B cell (primary cell): ENCODE measurements around the gene KSR1. TPM values are rescaled to one million over a fixed set of nuclear protein-coding genes. Genes with fewer than 3 reads are reported as not detected.
"Not testable (repeated sequence)": the region's sequence is repeated elsewhere in the genome, so short reads cannot be mapped to it uniquely, and the experiment has no call there.

Experiments used
- ATAC-seq: fragments of 200-7000 bp; cut with Tn5 transposase; one replicate; pipeline ENCODE4 v1.10.0; 2021; ENCODE audit warnings: low read depth, mild to moderate bottlenecking, moderate number of reproducible peaks, moderate library complexity
- CTCF ChIA-PET: fragments of 350-600 bp; sonication (Branson Sonifier 250); formaldehyde crosslinking; loops from one replicate; lab custom pipeline; 2021; ENCODE audit warnings: antibody characterized with exemption, inconsistent platforms; lab: Charles Lee
- POLR2A ChIA-PET: fragments of 350-600 bp; sonication (Branson Sonifier 250); formaldehyde crosslinking; loops from one replicate; lab custom pipeline; 2021; ENCODE audit warnings: antibody characterized with exemption; lab: Charles Lee
- DNase-seq: peaks from one replicate; pipeline ENCODE4 v3.0.0; 2013
- H2AFZ ChIP-seq: 2 replicates; pipeline ENCODE4 v1.6.1; 2012; ENCODE audit warnings: mild to moderate bottlenecking, low read depth, low read length; ENCODE audit not compliant: insufficient read depth, poor library complexity, severe bottlenecking
- H3K27ac ChIP-seq, 2 donors: 1 replicate in 1 of 2; 2 replicates in 1 of 2; pipeline ENCODE4 v1.5.1; 2012 to 2013; ENCODE audit warnings: low read length in 2 of 2, mild to moderate bottlenecking in 2 of 2, moderate library complexity in 1 of 2
- H3K27me3 ChIP-seq, 4 experiments: fragments of 200-600 bp in 1 of 4; sonication (generic) in 1 of 4; replicated peaks in 1 of 4; 1 replicate in 2 of 4; 2 replicates in 2 of 4; pipeline versions ENCODE4 v1.6.1 to v1.7.0; 2013 to 2016; ENCODE audit warnings: low read length in 3 of 4, mild to moderate bottlenecking in 2 of 4, mixed read lengths in 1 of 4, moderate library complexity in 1 of 4; ENCODE audit not compliant: insufficient read depth in 4 of 4, control insufficient read depth in 3 of 4; ENCODE audit errors: control extremely low read depth in 1 of 4
- H3K36me3 ChIP-seq, 2 experiments: replicated peaks in 1 of 2; 1 replicate in 1 of 2; 2 replicates in 1 of 2; pipeline versions ENCODE4 v1.6.1 to v1.7.1; 2013; ENCODE audit warnings: low read length in 1 of 2; ENCODE audit not compliant: insufficient read depth in 2 of 2, control insufficient read depth in 1 of 2; ENCODE audit errors: control extremely low read depth in 1 of 2, extremely low read depth in 1 of 2
- H3K4me1 ChIP-seq, 2 donors: fragments of 200-600 bp in 1 of 2; sonication (generic) in 1 of 2; 1 replicate in 1 of 2; 2 replicates in 1 of 2; pipeline versions ENCODE4 v1.5.1 to v1.6.1; 2013 to 2017; ENCODE audit warnings: low read length in 2 of 2; ENCODE audit not compliant: control insufficient read depth in 2 of 2, insufficient read depth in 2 of 2
- H3K4me2 ChIP-seq: replicated peaks from 2 replicates; pipeline ENCODE3; 2012; ENCODE audit warnings: mild to moderate bottlenecking, low read depth, low read length; ENCODE audit not compliant: poor library complexity, severe bottlenecking
- H3K4me3 ChIP-seq, 5 experiments: fragments of 200-600 bp in 1 of 5; sonication (generic) in 1 of 5; 1 replicate in 3 of 5; 2 replicates in 2 of 5; pipeline versions ENCODE4 v1.5.1 to v1.7.0; 2011 to 2016; ENCODE audit warnings: low read length in 4 of 5, mild to moderate bottlenecking in 4 of 5, low read depth in 2 of 5, control low read depth in 1 of 5, moderate library complexity in 1 of 5; ENCODE audit not compliant: insufficient read depth in 1 of 5; ENCODE audit errors: control extremely low read depth in 1 of 5, extremely low read depth in 1 of 5
- H3K79me2 ChIP-seq: fragments of 200-600 bp; sonication (generic); one replicate; pipeline ENCODE4 v1.6.0; 2016; ENCODE audit warnings: low read length; ENCODE audit not compliant: control insufficient read depth, insufficient read depth
- H3K9ac ChIP-seq: fragments of 200-600 bp; sonication (generic); 2 replicates; pipeline ENCODE4 v1.6.1; 2017; ENCODE audit warnings: mild to moderate bottlenecking, low read length, moderate library complexity
- H3K9me3 ChIP-seq, 3 donors: one replicate each; pipeline versions ENCODE4 v1.6.1 to v1.7.1; 2013; ENCODE audit warnings: low read length in 2 of 3; ENCODE audit not compliant: control insufficient read depth in 2 of 3, insufficient read depth in 1 of 3; ENCODE audit errors: control extremely low read depth in 1 of 3
- H4K20me1 ChIP-seq: 2 replicates; pipeline ENCODE4 v1.6.0; 2012; ENCODE audit warnings: mild to moderate bottlenecking, low read length; ENCODE audit not compliant: insufficient read depth, control insufficient read depth, poor library complexity, severe bottlenecking
- H3K27ac Mint-ChIP-seq: one replicate; pipeline ENCODE4 v1.8.0; 2021; ENCODE audit warnings: mixed read lengths
- H3K27me3 Mint-ChIP-seq: one replicate; pipeline ENCODE4 v1.8.0; 2021; ENCODE audit warnings: mixed read lengths
- H3K4me1 Mint-ChIP-seq: one replicate; pipeline ENCODE4 v1.8.0; 2021; ENCODE audit warnings: mixed read lengths
- H3K4me3 Mint-ChIP-seq: one replicate; pipeline ENCODE4 v1.8.0; 2021; ENCODE audit warnings: mixed read lengths
- H3K9me3 Mint-ChIP-seq: one replicate; pipeline ENCODE4 v1.8.0; 2022; ENCODE audit warnings: mixed read lengths; ENCODE audit not compliant: insufficient read depth
- CTCF ChIP-seq: fragments of 200-600 bp; IDR thresholded peaks from one replicate; pipeline ENCODE4 v1.8.0; 2022; ENCODE audit warnings: antibody characterized with exemption, mild to moderate bottlenecking
- EZH2 ChIP-seq: IDR thresholded peaks from 2 replicates; pipeline ENCODE4 v1.6.1; 2012; ENCODE audit warnings: borderline replicate concordance, low read depth, mild to moderate bottlenecking, moderate library complexity, low read length; ENCODE audit not compliant: insufficient read depth, poor library complexity, severe bottlenecking
- WGBS: methylation state at CpG from one replicate; pipeline ENCODE4 v1.1.5; 2013; ENCODE audit warnings: missing lambda C conversion rate; ENCODE audit not compliant: insufficient coverage; 5-methylcytosine and 5-hydroxymethylcytosine counted together
- intact Hi-C: fragments of 100-400 bp; cut with micrococcal nuclease; formaldehyde crosslinking; loops from one replicate; pipeline ENCODE4 v1.10.0; 2022
- polyA plus RNA-seq: library from polyadenylated mRNA; depleted of rRNA; stranded (reverse); fragments of >200 nt; gene quantifications from 2 replicates; pipeline ENCODE4 v1.2.3, GENCODE V29; 2012
- total RNA-seq, 2 donors: library from RNA; stranded (reverse); fragments of 120-200 nt in 1 of 2; gene quantifications; 1 replicate in 1 of 2; 2 replicates in 1 of 2; pipeline versions ENCODE4 v1.2.3 to v1.2.4, GENCODE V29; 2013 to 2022

The KSR1 gene
- total and polyA plus RNA-seq, 2 donors (not counting 1 experiment from before 2014, with no cell fraction given), result 27.5 to 85.6 TPM

- no peaks in the 10 kb centered on the region for H4K20me1 ChIP-seq
- no peak for ATAC-seq
- no peak overlapping the region for H2AFZ ChIP-seq
- no peak for TF ChIP-seq EZH2
- TF ChIP-seq CTCF, result no peak
- Mint-ChIP-seq H3K27me3 (no peaks in the 10 kb centered on the region), H3K9me3 (peaks cover 2% of the 10 kb centered on the region), H3K27ac (no peak overlapping the region), H3K4me1 (peaks cover 23% of the 10 kb centered on the region), H3K4me3 (no peak overlapping the region)
- intact Hi-C loops, result no loop called here
- H3K4me2 ChIP-seq, result no peak overlapping the region
- peaks cover 20% of the 10 kb centered on the region for H3K79me2 ChIP-seq
- H3K4me1 ChIP-seq, result peaks cover 6 to 23% of the 10 kb centered on the region in 2 donors
- DNase-seq, result no peak
- ChIA-PET POLR2A (no interaction called here), CTCF (no interaction called here)
- H3K27ac ChIP-seq, result no peak overlapping the region
- no peaks in the 10 kb centered on the region for H3K27me3 ChIP-seq
- H3K9me3 ChIP-seq, result no peaks in the 10 kb centered on the region
- H3K36me3 ChIP-seq, result peaks cover 0 to 15% of the 10 kb centered on the region in 2 experiments
- 96% methylated on average over 6 of the region's 10 CpGs for WGBS
- H3K9ac ChIP-seq, result no peak overlapping the region
- no peak overlapping the region for H3K4me3 ChIP-seq
Observed at GRCh38 chr17:27627514-27627913, 171.3 kb downstream of the KSR1 start.

- H3K9me3 Mint-ChIP-seq, result peaks cover 2% of the 10 kb centered on the region
- peaks cover 28% of the 10 kb centered on the region for H3K4me1 Mint-ChIP-seq
- Histone ChIP-seq H2AFZ (no peak overlapping the region), H3K27ac (no peak overlapping the region), H3K9ac (no peak overlapping the region), H3K4me1 (peaks cover 15 to 29% of the 10 kb centered on the region in 2 donors), H3K27me3 (no peaks in the 10 kb centered on the region), H3K4me2 (no peak overlapping the region), H3K4me3 (no peak overlapping the region), H4K20me1 (no peaks in the 10 kb centered on the region), H3K36me3 (peaks cover 0 to 12% of the 10 kb centered on the region in 2 experiments), H3K9me3 (no peaks in the 10 kb centered on the region), H3K79me2 (peaks cover 28% of the 10 kb centered on the region)
- no peaks in the 10 kb centered on the region for H3K27me3 Mint-ChIP-seq
- ATAC-seq (no peak), DNase-seq (no peak)
- ChIA-PET CTCF (interaction anchor here (1.2 to 7.6 kb wide), 3 partner anchors 10 to 27 kb away, joined by 3 to 59 read pairs (median 4); no protein-coding TSS in a partner anchor), POLR2A (no interaction called here)
- no peak overlapping the region for H3K27ac Mint-ChIP-seq
- 84% methylated on average over 3 of the region's 5 CpGs for WGBS
- TF ChIP-seq EZH2, result no peak
- TF ChIP-seq CTCF, result no peak
- intact Hi-C loops, result no loop called here
- no peak overlapping the region for H3K4me3 Mint-ChIP-seq
Observed at GRCh38 chr17:27628376-27628775, 172.1 kb downstream of the KSR1 start.

- H3K4me2 ChIP-seq, H3K27ac ChIP-seq, H3K27me3 Mint-ChIP-seq, H3K27ac Mint-ChIP-seq, H3K9me3 Mint-ChIP-seq, POLR2A ChIA-PET, ATAC-seq, H3K9me3 ChIP-seq, intact Hi-C loops, H3K4me3 Mint-ChIP-seq, H3K4me3 ChIP-seq, H4K20me1 ChIP-seq, H3K9ac ChIP-seq, DNase-seq, H3K36me3 ChIP-seq, H2AFZ ChIP-seq, H3K27me3 ChIP-seq: not testable (repeated sequence)
- H3K4me1 Mint-ChIP-seq, result peaks cover 36% of the 10 kb centered on the region
- Histone ChIP-seq H3K79me2 (peaks cover 37% of the 10 kb centered on the region), H3K4me1 (peaks cover 24 to 38% of the 10 kb centered on the region in 2 donors)
- 94% methylated on average over 2 of the region's 3 CpGs for WGBS
- CTCF ChIA-PET, result interaction anchor here (1.2 to 7.6 kb wide), 3 partner anchors 11 to 27 kb away, joined by 3 to 59 read pairs (median 4); no protein-coding TSS in a partner anchor
Observed at GRCh38 chr17:27629260-27629659, 173.0 kb downstream of the KSR1 start.
